NCI-H748 (cell line): Measurements from ENCODE around the gene ZNF225.
"Not testable (repeated sequence)": the region's sequence is repeated elsewhere in the genome, so short reads cannot be mapped to it uniquely, and the experiment has no call there.

ENCODE experiments used
- DNase-seq: peaks from one replicate; lab custom pipeline; 2025; ENCODE audit not compliant: unreplicated experiment; lab: John Stamatoyannopoulos, UW

Gene ZNF225

GRCh38 chr19:44113138-44113783, at the start of gene ZNF225:
Gene ZNF225, plus strand, starts transcription at chr19:44113399. Its CDS starts 2,429 bp downstream, at chr19:44115828.
- DNase-seq = peak; percentile 100

GRCh38 chr19:44066305-44066704, 46.9 kb upstream of the ZNF225 start:
- no peak for DNase-seq

- DNase-seq = no peak
Measured at GRCh38 chr19:44069415-44069814, 43.8 kb upstream of the ZNF225 start.

GRCh38 chr19:44071824-44072542, 41.2 kb upstream of the ZNF225 start, which contains the start of gene ZNF284:
Gene ZNF284, plus strand, starts transcription at chr19:44072159. Its CDS starts 4,231 bp downstream, at chr19:44076390.
- DNase-seq = peak; percentile 96

- peak; percentile 47 for DNase-seq
Measured at GRCh38 chr19:44072543-44073401, 40.4 kb upstream of the ZNF225 start.

GRCh38 chr19:44076325-44076724, 36.9 kb upstream of the ZNF225 start:
- DNase-seq = no peak

- DNase-seq = no peak
Measured at GRCh38 chr19:44092108-44092507, 21.1 kb upstream of the ZNF225 start.

GRCh38 chr19:44093931-44094765, 19.1 kb upstream of the ZNF225 start, which contains the start of gene ZNF224:
Gene ZNF224, plus strand, starts transcription at chr19:44094361. Its CDS starts 3,513 bp downstream, at chr19:44097874.
- peak; percentile 97 for DNase-seq

- no peak for DNase-seq
Measured at GRCh38 chr19:44107751-44108150, 5.4 kb upstream of the ZNF225 start.

GRCh38 chr19:44109458-44109857, 3.7 kb upstream of the ZNF225 start:
- no peak for DNase-seq

GRCh38 chr19:44111910-44112463, 1.2 kb upstream of the ZNF225 start:
- DNase-seq = peak; percentile 99

- no peak for DNase-seq
Measured at GRCh38 chr19:44112802-44113137, 429 bp upstream of the ZNF225 start.

- DNase-seq = peak; percentile 25
Measured at GRCh38 chr19:44113784-44114390, 688 bp downstream of the ZNF225 start.

- not testable (repeated sequence) for DNase-seq
Measured at GRCh38 chr19:44121162-44121561, 8.0 kb downstream of the ZNF225 start.

GRCh38 chr19:44131955-44132354, 18.8 kb downstream of the ZNF225 start:
- no peak for DNase-seq

GRCh38 chr19:44141191-44142058, 28.2 kb downstream of the ZNF225 start, which contains the start of gene ZNF234:
Gene ZNF234, plus strand, starts transcription at chr19:44141554. Its CDS starts 3,079 bp downstream, at chr19:44144633.
- peak; percentile 93 for DNase-seq

GRCh38 chr19:44142059-44142433, 28.8 kb downstream of the ZNF225 start:
- no peak for DNase-seq

GRCh38 chr19:44149776-44150175, 36.6 kb downstream of the ZNF225 start:
- DNase-seq = no peak

GRCh38 chr19:44151491-44151890, 38.3 kb downstream of the ZNF225 start:
- DNase-seq = no peak
